ENCODE results near the gene LHFPL6.

DNA sequence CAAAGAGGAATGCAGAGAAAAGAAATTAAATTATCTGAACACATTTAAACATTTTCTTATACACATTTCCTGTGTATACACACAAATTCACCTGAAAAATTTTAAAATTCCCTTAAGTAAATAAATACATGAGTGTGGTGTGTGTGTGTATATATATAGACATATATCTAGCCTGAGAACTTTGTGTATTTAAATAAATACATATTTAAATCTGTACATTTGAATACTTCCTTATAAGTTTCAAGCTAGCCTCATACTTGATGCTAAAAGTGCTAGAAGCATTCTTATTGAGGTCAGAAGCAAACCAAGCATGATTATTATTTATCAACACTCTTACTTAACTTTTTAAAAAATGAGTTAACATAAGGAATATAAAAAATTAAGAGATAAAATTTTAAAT lies 304.0 kb downstream of the LHFPL6 start:
- TF ChIP-seq EP300 (IDR thresholded peaks at IDR 0.05; ENCODE audit: borderline replicate concordance) (no peak), YY1 (IDR thresholded peaks at IDR 0.05; ENCODE audit: low read depth) (no peak), CEBPB (IDR thresholded peaks at IDR 0.05) (no peak)
- TF ChIP-seq, protein P1, sequence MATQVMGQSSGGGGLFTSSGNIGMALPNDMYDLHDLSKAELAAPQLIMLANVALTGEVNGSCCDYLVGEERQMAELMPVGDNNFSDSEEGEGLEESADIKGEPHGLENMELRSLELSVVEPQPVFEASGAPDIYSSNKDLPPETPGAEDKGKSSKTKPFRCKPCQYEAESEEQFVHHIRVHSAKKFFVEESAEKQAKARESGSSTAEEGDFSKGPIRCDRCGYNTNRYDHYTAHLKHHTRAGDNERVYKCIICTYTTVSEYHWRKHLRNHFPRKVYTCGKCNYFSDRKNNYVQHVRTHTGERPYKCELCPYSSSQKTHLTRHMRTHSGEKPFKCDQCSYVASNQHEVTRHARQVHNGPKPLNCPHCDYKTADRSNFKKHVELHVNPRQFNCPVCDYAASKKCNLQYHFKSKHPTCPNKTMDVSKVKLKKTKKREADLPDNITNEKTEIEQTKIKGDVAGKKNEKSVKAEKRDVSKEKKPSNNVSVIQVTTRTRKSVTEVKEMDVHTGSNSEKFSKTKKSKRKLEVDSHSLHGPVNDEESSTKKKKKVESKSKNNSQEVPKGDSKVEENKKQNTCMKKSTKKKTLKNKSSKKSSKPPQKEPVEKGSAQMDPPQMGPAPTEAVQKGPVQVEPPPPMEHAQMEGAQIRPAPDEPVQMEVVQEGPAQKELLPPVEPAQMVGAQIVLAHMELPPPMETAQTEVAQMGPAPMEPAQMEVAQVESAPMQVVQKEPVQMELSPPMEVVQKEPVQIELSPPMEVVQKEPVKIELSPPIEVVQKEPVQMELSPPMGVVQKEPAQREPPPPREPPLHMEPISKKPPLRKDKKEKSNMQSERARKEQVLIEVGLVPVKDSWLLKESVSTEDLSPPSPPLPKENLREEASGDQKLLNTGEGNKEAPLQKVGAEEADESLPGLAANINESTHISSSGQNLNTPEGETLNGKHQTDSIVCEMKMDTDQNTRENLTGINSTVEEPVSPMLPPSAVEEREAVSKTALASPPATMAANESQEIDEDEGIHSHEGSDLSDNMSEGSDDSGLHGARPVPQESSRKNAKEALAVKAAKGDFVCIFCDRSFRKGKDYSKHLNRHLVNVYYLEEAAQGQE (IDR thresholded peaks at IDR 0.05; ENCODE audit: low read depth) = no peak
- TF ChIP-seq, protein P2, sequence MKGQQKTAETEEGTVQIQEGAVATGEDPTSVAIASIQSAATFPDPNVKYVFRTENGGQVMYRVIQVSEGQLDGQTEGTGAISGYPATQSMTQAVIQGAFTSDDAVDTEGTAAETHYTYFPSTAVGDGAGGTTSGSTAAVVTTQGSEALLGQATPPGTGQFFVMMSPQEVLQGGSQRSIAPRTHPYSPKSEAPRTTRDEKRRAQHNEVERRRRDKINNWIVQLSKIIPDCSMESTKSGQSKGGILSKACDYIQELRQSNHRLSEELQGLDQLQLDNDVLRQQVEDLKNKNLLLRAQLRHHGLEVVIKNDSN (IDR thresholded peaks at IDR 0.05) = no peak
